ENCODE data around the gene MAPRE2. TPM values are rescaled to one million over a fixed set of nuclear protein-coding genes. Genes with fewer than 3 reads are reported as not detected.

The MAPRE2 gene
- total and polyA plus RNA-seq, 10 donors = 18.8 to 62.9 (median 45.1) TPM

DNA sequence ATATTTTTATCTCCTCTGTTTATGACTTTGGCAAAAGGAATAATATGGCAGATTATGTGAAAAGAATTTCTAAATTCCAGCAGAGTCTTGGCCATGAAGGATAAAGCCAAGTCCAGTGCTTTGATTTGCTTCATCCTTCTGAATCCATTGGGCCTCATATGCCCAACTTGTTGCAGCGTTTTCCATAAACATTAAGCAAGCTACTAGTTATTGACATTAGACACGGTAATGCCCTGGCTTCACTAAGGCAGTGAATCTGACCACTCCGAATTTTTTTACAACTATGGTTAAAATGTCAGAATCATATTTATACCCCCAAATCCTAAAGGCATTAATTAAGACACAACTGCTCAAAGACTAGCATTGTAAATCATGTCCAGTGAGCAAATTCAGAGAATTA lies 79.8 kb downstream of the MAPRE2 start:
- Histone ChIP-seq H3K27me3 (replicated peaks in 1 of 7) (no peaks in the 10 kb centered on the region), H3K4me3 (no peak overlapping the region), H3K4me1 (peaks cover 4 to 54% (median 28%) of the 10 kb centered on the region in 6 donors), H3K36me3 (peaks cover 0 to 24% (median 0%) of the 10 kb centered on the region in 6 donors), H3K27ac (no peak overlapping the region), H3K9me3 (peaks cover 0 to 11% (median 7%) of the 10 kb centered on the region in 8 donors)
- DNase-seq = no peak
- intact Hi-C loops (cut with DNase I; ENCODE audit: low total_unique reads) = no loop called here
- 91 to 97% (median 94%) methylated on average over 3 of the region's 3 CpGs for WGBS, 5 donors
- no peak for TF ChIP-seq POLR2A (IDR thresholded peaks at IDR 0.05)
- TF ChIP-seq, protein P1, sequence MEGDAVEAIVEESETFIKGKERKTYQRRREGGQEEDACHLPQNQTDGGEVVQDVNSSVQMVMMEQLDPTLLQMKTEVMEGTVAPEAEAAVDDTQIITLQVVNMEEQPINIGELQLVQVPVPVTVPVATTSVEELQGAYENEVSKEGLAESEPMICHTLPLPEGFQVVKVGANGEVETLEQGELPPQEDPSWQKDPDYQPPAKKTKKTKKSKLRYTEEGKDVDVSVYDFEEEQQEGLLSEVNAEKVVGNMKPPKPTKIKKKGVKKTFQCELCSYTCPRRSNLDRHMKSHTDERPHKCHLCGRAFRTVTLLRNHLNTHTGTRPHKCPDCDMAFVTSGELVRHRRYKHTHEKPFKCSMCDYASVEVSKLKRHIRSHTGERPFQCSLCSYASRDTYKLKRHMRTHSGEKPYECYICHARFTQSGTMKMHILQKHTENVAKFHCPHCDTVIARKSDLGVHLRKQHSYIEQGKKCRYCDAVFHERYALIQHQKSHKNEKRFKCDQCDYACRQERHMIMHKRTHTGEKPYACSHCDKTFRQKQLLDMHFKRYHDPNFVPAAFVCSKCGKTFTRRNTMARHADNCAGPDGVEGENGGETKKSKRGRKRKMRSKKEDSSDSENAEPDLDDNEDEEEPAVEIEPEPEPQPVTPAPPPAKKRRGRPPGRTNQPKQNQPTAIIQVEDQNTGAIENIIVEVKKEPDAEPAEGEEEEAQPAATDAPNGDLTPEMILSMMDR (IDR thresholded peaks at IDR 0.05 in 8 of 11, conservative IDR thresholded peaks at IDR 0.05 in 3 of 11) = no peak
- no peak for TF ChIP-seq POLR2AphosphoS5 (IDR thresholded peaks at IDR 0.05)

DNA sequence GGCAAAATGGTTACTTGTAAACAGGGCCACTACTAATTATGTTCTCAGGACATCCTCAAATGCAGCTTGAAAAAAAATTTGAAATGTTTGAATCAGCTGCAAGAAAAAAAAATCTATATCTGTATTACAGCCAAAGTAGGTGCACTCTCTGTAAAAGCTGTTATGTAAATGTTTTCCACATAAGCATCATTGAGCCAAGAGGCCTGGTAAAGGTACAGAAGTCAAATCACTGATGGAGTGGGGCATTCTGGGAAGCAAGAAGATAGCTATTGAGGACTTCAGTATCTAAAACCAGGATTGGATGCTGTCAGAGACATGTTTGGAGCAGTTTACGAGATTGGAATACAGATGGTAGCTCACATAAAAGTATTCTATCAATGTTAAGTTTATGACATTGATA lies 80.3 kb downstream of the MAPRE2 start:
- H3K4me3 ChIP-seq = no peak overlapping the region
- H3K27ac ChIP-seq = no peak overlapping the region
- no peak for DNase-seq
- no peak for TF ChIP-seq POLR2AphosphoS5 (IDR thresholded peaks at IDR 0.05)
- TF ChIP-seq, protein P1 (IDR thresholded peaks at IDR 0.05 in 8 of 11, conservative IDR thresholded peaks at IDR 0.05 in 3 of 11) = no peak
- no peak for TF ChIP-seq POLR2A (IDR thresholded peaks at IDR 0.05)
- 93 to 98% (median 94%) methylated on average over 1 of the region's 1 CpG for WGBS, 5 donors
- intact Hi-C loops (cut with DNase I; ENCODE audit: low total_unique reads) = no loop called here
- H3K27me3 ChIP-seq (replicated peaks in 1 of 7) = no peaks in the 10 kb centered on the region
- H3K9me3 ChIP-seq = peaks cover 0 to 11% (median 7%) of the 10 kb centered on the region in 8 donors
- peaks cover 4 to 49% (median 27%) of the 10 kb centered on the region in 6 donors for H3K4me1 ChIP-seq
- H3K36me3 ChIP-seq = peaks cover 0 to 27% (median under 1%) of the 10 kb centered on the region in 6 donors

DNA sequence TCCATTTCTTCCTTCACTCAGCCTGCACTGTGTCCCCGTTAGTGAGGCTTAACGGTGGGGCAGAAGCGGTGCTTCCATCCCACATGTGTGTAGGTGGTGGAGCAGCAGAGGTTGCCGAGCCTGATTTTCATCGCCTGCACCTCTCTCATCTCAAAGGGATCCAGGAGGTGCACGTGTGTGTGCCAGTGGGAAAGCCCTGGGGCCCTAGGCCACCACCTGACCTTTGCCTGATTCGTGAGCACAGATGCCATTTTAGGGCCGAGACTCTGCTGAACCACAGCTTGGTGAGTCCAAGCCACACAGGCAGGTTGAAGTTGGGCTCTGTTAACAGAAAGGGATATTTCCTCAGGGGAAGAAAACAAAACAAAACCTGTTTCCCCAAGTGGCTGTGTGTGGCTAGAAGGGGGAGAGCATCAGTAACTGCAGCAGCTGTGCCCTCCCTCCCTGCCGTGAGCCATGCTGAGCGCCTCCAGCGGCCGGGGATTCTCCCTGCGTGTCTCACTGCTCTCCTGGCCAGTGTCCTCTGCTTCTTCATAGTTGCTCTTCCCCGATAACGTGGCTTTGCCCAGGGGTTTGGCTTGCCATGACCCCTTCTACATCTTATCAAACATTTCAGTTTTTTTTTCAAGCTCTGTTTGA lies 81.5 kb downstream of the MAPRE2 start:
- Histone ChIP-seq H3K27me3 (replicated peaks in 1 of 7) (no peaks in the 10 kb centered on the region), H3K4me1 (peaks cover 2 to 37% (median 18%) of the 10 kb centered on the region in 6 donors), H3K9me3 (peaks cover 0 to 11% (median 7%) of the 10 kb centered on the region in 8 donors), H3K4me3 (no peak overlapping the region), H3K27ac (no peak overlapping the region), H3K36me3 (peaks cover 0 to 29% (median 11%) of the 10 kb centered on the region in 6 donors)
- intact Hi-C loops (cut with DNase I; ENCODE audit: low total_unique reads) = no loop called here
- TF ChIP-seq, protein P1 (IDR thresholded peaks at IDR 0.05 in 8 of 11, conservative IDR thresholded peaks at IDR 0.05 in 3 of 11) = no peak
- no peak for TF ChIP-seq POLR2AphosphoS5 (IDR thresholded peaks at IDR 0.05)
- TF ChIP-seq POLR2A (IDR thresholded peaks at IDR 0.05) = no peak
- 56 to 83% (median 69%) methylated on average over 15 of the region's 15 CpGs for WGBS, 5 donors
- DNase-seq = no peak

DNA sequence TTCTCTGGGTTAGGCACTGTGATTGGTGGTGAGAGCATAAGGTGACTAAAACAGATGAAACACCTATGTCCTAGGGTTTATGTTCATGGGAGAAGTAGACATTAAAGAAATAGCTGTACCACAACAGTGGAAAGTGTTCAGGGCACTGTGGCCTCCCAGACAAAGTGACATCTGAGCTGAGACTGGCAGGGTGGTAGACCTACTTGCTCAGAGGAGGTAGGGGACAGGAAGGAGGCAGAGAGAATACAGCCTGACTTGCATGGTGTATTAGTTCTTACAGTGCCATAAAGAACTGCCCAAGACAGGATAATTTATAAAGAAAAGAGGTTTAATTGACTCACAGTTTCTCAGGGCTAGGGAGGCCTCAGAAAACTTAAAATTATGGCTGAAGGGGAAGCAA lies 82.6 kb downstream of the MAPRE2 start:
- no peak for DNase-seq
- Histone ChIP-seq H3K4me1 (peaks cover 0 to 26% (median 13%) of the 10 kb centered on the region in 6 donors), H3K36me3 (peaks cover 0 to 40% (median 20%) of the 10 kb centered on the region in 6 donors), H3K27ac (no peak overlapping the region), H3K4me3 (no peak overlapping the region), H3K9me3 (peaks cover 0 to 11% (median 7%) of the 10 kb centered on the region in 8 donors), H3K27me3 (replicated peaks in 1 of 7) (no peaks in the 10 kb centered on the region)
- intact Hi-C loops (cut with DNase I; ENCODE audit: low total_unique reads) = no loop called here
- TF ChIP-seq POLR2AphosphoS5 (IDR thresholded peaks at IDR 0.05) = no peak
- TF ChIP-seq POLR2A (IDR thresholded peaks at IDR 0.05) = no peak
- TF ChIP-seq, protein P1 (IDR thresholded peaks at IDR 0.05 in 8 of 11, conservative IDR thresholded peaks at IDR 0.05 in 3 of 11) = no peak
